GM21723 (cell line): Measurements from ENCODE around the gene KLHDC7B.

Source experiments
- ATAC-seq: cut with Tn5 transposase; IDR thresholded peaks from one replicate; pipeline ENCODE4 v1.9.1; 2021; ENCODE audit warnings: mild to moderate bottlenecking, moderate library complexity; ENCODE audit not compliant: unreplicated experiment

KLHDC7B gene

GRCh38 chr22:50545522-50546325 lies at the start of gene KLHDC7B:
TSS of gene KLHDC7B (plus strand) at chr22:50545899. CDS start at chr22:50546244, 345 bp downstream.
- no peak for ATAC-seq

GRCh38 chr22:50497093-50497492 lies 48.6 kb upstream of the KLHDC7B start:
- no peak for ATAC-seq

DNA sequence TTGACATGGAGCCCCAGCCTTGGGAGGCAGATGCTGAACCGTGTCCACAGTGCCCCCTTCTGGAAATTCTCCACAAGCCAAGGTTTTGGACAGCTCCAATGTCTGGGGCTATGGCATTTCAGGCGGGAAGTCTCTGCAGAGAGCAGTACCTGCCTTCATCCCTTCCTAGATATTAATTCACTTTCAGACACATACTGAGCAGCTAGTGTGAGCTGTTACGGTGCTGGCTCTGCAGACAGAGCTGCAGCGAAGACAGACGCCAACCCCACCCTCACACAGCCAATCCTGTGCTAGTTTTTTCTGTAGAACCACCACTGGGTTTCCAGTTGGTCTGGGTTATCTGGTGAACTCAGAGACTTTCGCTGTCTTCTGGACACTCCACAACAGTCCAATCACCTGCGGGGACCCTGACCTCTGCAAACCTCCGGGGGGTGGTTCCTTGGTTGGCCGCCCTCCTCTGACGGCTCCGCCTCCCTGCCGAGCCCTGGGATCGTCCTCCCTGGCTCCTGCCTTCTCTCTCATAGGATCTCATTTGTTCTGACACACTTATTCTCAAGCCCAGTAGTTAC lies 47.3 kb upstream of the KLHDC7B start:
- ATAC-seq = no peak

GRCh38 chr22:50500452-50500851 lies 45.2 kb upstream of the KLHDC7B start:
- no peak for ATAC-seq

- ATAC-seq = no peak
Observed at GRCh38 chr22:50502096-50502495, 43.6 kb upstream of the KLHDC7B start.

DNA sequence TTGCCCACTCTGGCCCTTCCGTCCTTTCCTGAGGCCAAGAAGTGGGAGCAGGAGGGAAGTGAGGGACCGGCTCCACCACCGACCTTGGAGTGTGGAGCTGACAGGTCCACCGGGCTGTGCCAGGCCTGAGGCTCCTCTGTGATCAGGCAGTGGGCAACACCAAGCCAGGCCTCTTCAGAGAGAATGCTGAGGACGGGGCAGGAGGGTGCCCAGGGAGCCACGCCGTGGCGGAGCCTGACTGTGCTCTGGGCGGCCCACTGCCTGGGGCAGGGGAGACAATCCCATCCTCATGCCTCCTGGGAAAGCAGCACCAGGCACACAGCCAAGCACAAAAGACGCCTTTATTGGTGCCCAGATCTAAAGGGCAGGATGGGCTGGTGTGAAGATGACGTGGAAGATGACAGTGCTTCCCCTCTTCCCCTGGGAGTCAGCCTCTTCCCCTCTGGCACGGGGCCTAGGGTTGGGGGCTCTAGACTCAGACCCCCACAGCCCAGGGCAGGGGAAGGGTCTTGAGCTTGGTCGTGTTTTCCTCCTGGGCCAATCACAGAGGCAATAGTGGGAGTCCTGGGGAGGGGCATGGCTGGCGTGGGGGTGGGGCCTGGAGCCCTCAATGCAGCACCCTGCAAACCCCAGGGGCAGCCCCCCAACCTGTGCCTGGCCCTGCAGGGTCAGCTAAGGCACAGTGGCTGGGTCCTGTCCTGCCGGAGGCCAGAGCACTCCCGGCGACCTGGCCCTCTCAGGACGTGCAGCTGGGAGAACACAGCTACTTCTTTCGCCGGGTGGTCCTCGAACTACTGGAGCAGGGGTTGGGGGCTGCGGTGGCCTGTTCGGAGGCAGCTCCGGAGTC lies 42.8 kb upstream of the KLHDC7B start:
- no peak for ATAC-seq

GRCh38 chr22:50503475-50504145 lies 42.1 kb upstream of the KLHDC7B start:
- no peak for ATAC-seq

GRCh38 chr22:50504369-50505211 lies 41.1 kb upstream of the KLHDC7B start:
- no peak for ATAC-seq

DNA sequence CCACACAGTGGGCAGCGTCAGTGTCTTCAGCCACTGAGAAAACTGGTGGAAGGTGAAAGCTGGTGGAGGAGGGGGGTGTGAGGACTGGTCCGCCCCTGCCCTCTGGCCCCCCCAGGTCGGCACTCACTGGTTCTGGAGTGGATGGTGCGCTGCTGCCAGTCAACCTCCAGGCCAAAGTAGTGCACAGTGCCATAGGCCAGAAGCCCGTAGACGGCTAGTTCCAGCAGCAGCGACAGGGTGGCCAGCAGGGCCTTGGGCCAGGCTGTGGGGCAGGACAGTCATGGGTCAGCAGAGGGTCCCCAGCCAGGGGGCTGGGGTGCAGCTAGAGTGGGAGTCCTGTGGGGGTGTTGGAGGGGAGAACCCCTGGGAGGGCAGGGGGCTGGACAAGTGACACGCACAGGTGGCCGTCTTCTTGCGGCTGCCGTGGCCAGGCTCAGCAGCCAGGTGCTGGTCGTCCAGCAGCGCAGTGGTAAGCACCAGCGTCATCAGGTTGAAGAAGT lies 40.4 kb upstream of the KLHDC7B start:
- ATAC-seq = no peak

- ATAC-seq = no peak
Observed at GRCh38 chr22:50505776-50506610, 39.7 kb upstream of the KLHDC7B start.

- peak; percentile 3 for ATAC-seq
Observed at GRCh38 chr22:50506611-50507420, 38.9 kb upstream of the KLHDC7B start.

- ATAC-seq = peak; percentile 43
Observed at GRCh38 chr22:50507421-50507990, 38.2 kb upstream of the KLHDC7B start, which contains the start of gene LMF2. TSS of gene LMF2 (minus strand) at chr22:50507702. CDS start at chr22:50507675, 27 bp downstream.

- peak; percentile 68 for ATAC-seq
Observed at GRCh38 chr22:50507991-50508884, 37.5 kb upstream of the KLHDC7B start, which contains the start of gene NCAPH2. TSS of gene NCAPH2 (plus strand) at chr22:50508224. CDS start at chr22:50508338, 114 bp downstream.

DNA sequence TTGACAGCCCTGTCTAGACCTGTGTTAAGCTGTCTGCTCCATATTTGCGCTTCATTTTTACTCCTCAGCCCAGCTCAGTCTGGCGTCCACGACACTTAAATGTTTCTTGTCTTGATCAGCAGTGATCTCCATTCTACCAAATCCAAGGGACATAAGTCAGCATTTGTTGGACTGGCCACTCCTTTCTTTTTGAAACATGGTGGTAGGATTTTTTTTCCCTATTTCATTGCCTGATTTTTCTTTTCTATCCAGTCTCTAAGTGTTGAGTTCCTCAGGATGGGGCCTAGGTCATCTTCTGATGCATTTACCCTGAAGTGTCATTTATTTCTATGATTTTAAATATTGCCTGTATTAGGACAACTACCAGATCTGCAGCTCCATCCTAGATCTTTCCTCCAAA lies 36.8 kb upstream of the KLHDC7B start:
- no peak for ATAC-seq

- no peak for ATAC-seq
Observed at GRCh38 chr22:50513175-50513574, 32.5 kb upstream of the KLHDC7B start.

DNA sequence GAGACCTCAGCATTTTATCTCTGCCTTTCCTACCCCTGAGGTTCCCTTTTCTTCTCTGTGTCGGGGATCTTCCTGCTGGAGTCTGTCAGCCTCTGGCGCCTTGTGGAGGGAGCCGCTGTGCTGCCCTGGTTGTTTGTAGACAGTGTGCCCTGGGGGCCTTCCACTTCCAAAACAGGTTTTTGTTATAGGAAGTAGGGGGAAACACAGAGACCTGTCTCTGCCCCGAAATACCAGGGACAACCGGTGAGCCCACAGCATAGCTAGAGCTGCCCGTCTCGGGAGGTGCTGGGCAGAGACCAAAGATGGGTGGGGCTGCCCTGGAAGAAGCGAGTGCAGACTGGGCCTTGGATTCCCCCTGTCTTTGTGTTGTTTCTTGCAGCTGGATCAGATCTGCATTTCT lies 29.6 kb upstream of the KLHDC7B start:
- no peak for ATAC-seq

DNA sequence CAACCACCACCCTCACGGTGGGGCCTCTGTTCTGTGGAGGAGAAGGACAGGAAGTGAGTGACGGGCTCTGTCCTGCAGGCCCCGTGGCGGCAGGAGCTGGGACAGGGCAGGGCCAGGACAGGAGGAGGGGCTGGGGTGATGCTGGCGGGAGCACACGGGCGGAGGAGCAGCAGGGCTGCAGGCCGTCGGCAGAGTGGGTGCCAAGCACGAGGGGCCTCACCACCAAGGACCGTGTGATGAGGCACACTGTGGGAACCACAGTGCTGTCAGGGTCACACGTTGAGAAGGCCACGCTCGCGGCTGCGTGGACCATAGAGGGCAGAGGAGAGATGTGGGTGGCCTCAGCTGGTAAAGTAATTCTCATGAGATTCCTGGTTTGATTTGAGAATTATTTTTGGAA lies 28.8 kb upstream of the KLHDC7B start:
- ATAC-seq = no peak
